Tibial nerve (tissue), 4 donors: ENCODE results near the gene EPS8L3. TPM values are rescaled to one million over a fixed set of nuclear protein-coding genes. Genes with fewer than 3 reads are reported as not detected.
A peak's percentile ranks its signal among the peaks of the same experiment; 100 is the strongest.

Experiments used
- DNase-seq, 2 donors: peaks; one replicate each; pipeline ENCODE4 v3.0.0-alpha.2; 2019; ENCODE audit warnings: low spot score in 2 of 2
- H3K27ac ChIP-seq, 4 donors: fragments of 200-600 bp; sonication (generic) in 3 of 4; one replicate each; pipeline ENCODE4 v1.5.1; 2017 to 2019; ENCODE audit warnings: mild to moderate bottlenecking in 1 of 4
- H3K27me3 ChIP-seq, 2 donors: fragments of 200-600 bp; sonication (generic) in 1 of 2; one replicate each; pipeline versions ENCODE4 v1.5.1 to v1.6.0; 2017 to 2019
- H3K36me3 ChIP-seq, 3 donors: fragments of 200-600 bp; sonication (generic); one replicate each; pipeline ENCODE4 v1.5.1; 2018 to 2019
- H3K4me1 ChIP-seq, 4 donors: fragments of 200-600 bp; sonication (generic) in 3 of 4; one replicate each; pipeline ENCODE4 v1.5.1; 2017 to 2019
- H3K4me3 ChIP-seq, 4 donors: fragments of 200-600 bp; sonication (generic) in 3 of 4; one replicate each; pipeline ENCODE4 v1.5.1; 2017 to 2019; ENCODE audit warnings: mild to moderate bottlenecking in 1 of 4, moderate library complexity in 1 of 4
- H3K9me3 ChIP-seq, 4 donors: fragments of 200-600 bp; sonication (generic) in 3 of 4; one replicate each; pipeline ENCODE4 v1.5.1; 2017 to 2019
- CTCF ChIP-seq, 5 experiments: fragments of 200-600 bp in 3 of 5; fragments of 450-650 bp in 2 of 5; sonication (generic) in 3 of 5; IDR thresholded peaks; one replicate each; pipeline ENCODE4 v1.5.1; 2016 to 2019; ENCODE audit warnings: antibody characterized with exemption in 5 of 5, mild to moderate bottlenecking in 3 of 5, moderate library complexity in 2 of 5
- EP300 ChIP-seq, 2 donors: sonication (generic); formaldehyde crosslinking; IDR thresholded peaks; one replicate each; pipeline ENCODE4 v1.6.1; 2017; ENCODE audit warnings: antibody characterized with exemption in 2 of 2, mild to moderate bottlenecking in 1 of 2
- POLR2A ChIP-seq, 2 donors: fragments of 450-650 bp; IDR thresholded peaks; one replicate each; pipeline ENCODE4 v1.6.1; 2017; ENCODE audit warnings: antibody characterized with exemption in 2 of 2, mild to moderate bottlenecking in 2 of 2, moderate library complexity in 2 of 2
- WGBS, 2 donors: methylation state at CpG; one replicate each; pipeline ENCODE4 v1.1.5; 2018; 5-methylcytosine and 5-hydroxymethylcytosine counted together
- total RNA-seq, 4 donors: library from RNA; depleted of rRNA; stranded (reverse); fragments of >200 nt; gene quantifications; one replicate each; pipeline ENCODE4 v1.1.0, GENCODE V29; 2016

Gene EPS8L3
- total RNA-seq, 4 donors from 2014 or later = not detected

- WGBS, 2 donors = 84 to 89% methylated on average over 9 of the region's 9 CpGs
- DNase-seq = no peak
- H3K27ac ChIP-seq = no peak overlapping the region
- H3K27me3 ChIP-seq = no peaks in the 10 kb centered on the region
- peaks cover 0 to 61% (median 37%) of the 10 kb centered on the region in 4 donors for H3K4me1 ChIP-seq
- no peak overlapping the region for H3K4me3 ChIP-seq
- no peak for TF ChIP-seq POLR2A (IDR thresholded peaks at IDR 0.05)
- TF ChIP-seq CTCF (IDR thresholded peaks at IDR 0.05) = no peak
- no peak for TF ChIP-seq EP300 (IDR thresholded peaks at IDR 0.05)
- H3K9me3 ChIP-seq = no peaks in the 10 kb centered on the region
- H3K36me3 ChIP-seq = no peaks in the 10 kb centered on the region
Measured at GRCh38 chr1:109789551-109790180, 25.9 kb upstream of the EPS8L3 start.

- Histone ChIP-seq H3K27ac (no peak overlapping the region), H3K9me3 (no peaks in the 10 kb centered on the region), H3K4me1 (peaks cover 0 to 56% (median 34%) of the 10 kb centered on the region in 4 donors), H3K36me3 (no peaks in the 10 kb centered on the region), H3K27me3 (no peaks in the 10 kb centered on the region), H3K4me3 (no peak overlapping the region)
- DNase-seq = no peak
- 83 to 87% methylated on average over 8 of the region's 9 CpGs for WGBS, 2 donors
- no peak for TF ChIP-seq POLR2A (IDR thresholded peaks at IDR 0.05)
- TF ChIP-seq CTCF (IDR thresholded peaks at IDR 0.05) = no peak
- no peak for TF ChIP-seq EP300 (IDR thresholded peaks at IDR 0.05)
Measured at GRCh38 chr1:109788695-109789521, 25.2 kb upstream of the EPS8L3 start.

- no peak overlapping the region for H3K27ac ChIP-seq
- no peak for DNase-seq
- H3K9me3 ChIP-seq = no peaks in the 10 kb centered on the region
- peaks cover 0 to 55% (median 25%) of the 10 kb centered on the region in 4 donors for H3K4me1 ChIP-seq
- H3K4me3 ChIP-seq = no peak overlapping the region
- 84 to 87% methylated on average over 17 to 19 of the region's 19 CpGs for WGBS, 2 donors
- no peaks in the 10 kb centered on the region for H3K27me3 ChIP-seq
- no peaks in the 10 kb centered on the region for H3K36me3 ChIP-seq
- no peak for TF ChIP-seq POLR2A (IDR thresholded peaks at IDR 0.05)
- TF ChIP-seq CTCF (IDR thresholded peaks at IDR 0.05) = no peak
- no peak for TF ChIP-seq EP300 (IDR thresholded peaks at IDR 0.05)
Measured at GRCh38 chr1:109787845-109788601, 24.3 kb upstream of the EPS8L3 start.

- Histone ChIP-seq H3K4me1 (peaks cover 0 to 55% (median 24%) of the 10 kb centered on the region in 4 donors), H3K27ac (peak overlapping the region in 1 of 4 donors; percentile 60), H3K4me3 (no peak overlapping the region), H3K36me3 (no peaks in the 10 kb centered on the region), H3K27me3 (no peaks in the 10 kb centered on the region), H3K9me3 (no peaks in the 10 kb centered on the region)
- no peak for TF ChIP-seq EP300 (IDR thresholded peaks at IDR 0.05)
- no peak for TF ChIP-seq CTCF (IDR thresholded peaks at IDR 0.05)
- no peak for TF ChIP-seq POLR2A (IDR thresholded peaks at IDR 0.05)
- 85 to 91% methylated on average over 9 of the region's 9 CpGs for WGBS, 2 donors
- no peak for DNase-seq
Measured at GRCh38 chr1:109787211-109787844, 23.6 kb upstream of the EPS8L3 start.
